Neutrophil (primary cell): ENCODE measurements around the gene NDRG4.

Source experiments
- H3K27ac ChIP-seq: fragments of 200-600 bp; sonication (generic); 2 replicates; pipeline ENCODE4 v1.5.1; 2016; ENCODE audit warnings: mild to moderate bottlenecking, moderate library complexity
- H3K27me3 ChIP-seq: fragments of 200-600 bp; sonication (generic); 2 replicates; pipeline ENCODE4 v1.6.0; 2016; ENCODE audit warnings: mild to moderate bottlenecking
- H3K36me3 ChIP-seq: fragments of 200-600 bp; sonication (generic); 2 replicates; pipeline ENCODE4 v1.5.1; 2017
- H3K4me1 ChIP-seq, 2 experiments: fragments of 200-600 bp in 1 of 2; sonication (generic) in 1 of 2; 1 replicate in 1 of 2; 2 replicates in 1 of 2; pipeline versions ENCODE4 v1.5.1 to v1.6.1; 2013 to 2016; ENCODE audit warnings: low read depth in 1 of 2, low read length in 1 of 2, mild to moderate bottlenecking in 1 of 2, moderate library complexity in 1 of 2; ENCODE audit not compliant: control insufficient read depth in 1 of 2, insufficient read depth in 1 of 2
- H3K4me3 ChIP-seq, 2 experiments: fragments of 200-600 bp in 1 of 2; sonication (generic) in 1 of 2; 1 replicate in 1 of 2; 2 replicates in 1 of 2; pipeline ENCODE4 v1.5.1; 2013 to 2016; ENCODE audit warnings: low read depth in 1 of 2, low read length in 1 of 2, mild to moderate bottlenecking in 1 of 2, moderate library complexity in 1 of 2
- H3K9me3 ChIP-seq: fragments of 200-600 bp; sonication (generic); 2 replicates; pipeline ENCODE4 v1.5.1; 2016
- TF ChIP-seq, protein P1 (sequence below): fragments of 200-600 bp; sonication (generic); IDR thresholded peaks from 2 replicates; pipeline ENCODE4 v1.5.1; 2016; ENCODE audit warnings: antibody characterized with exemption

The NDRG4 gene

DNA sequence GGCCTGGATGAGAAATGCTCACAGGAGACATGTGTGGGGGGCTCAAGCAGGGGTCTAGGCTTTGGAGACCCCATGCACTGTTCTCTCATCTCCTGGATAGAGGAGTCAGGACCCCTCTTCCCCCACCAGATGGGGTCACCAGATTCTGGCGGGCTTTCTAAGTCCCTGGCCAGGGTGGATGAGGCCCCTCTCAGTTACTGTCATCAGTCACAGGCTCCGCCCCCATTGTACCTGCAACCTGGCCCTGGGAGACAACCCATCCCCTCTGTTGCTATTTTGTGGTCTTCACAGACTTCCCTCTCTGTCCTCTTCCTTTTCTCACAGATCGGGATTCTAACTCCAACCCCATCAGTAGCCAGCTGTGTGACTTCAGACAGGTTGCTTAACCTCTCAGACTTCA lies 33.5 kb upstream of the NDRG4 start:
- no peaks in the 10 kb centered on the region for H3K9me3 ChIP-seq
- H3K4me3 ChIP-seq = no peak overlapping the region
- H3K36me3 ChIP-seq = no peaks in the 10 kb centered on the region
- peaks cover 0 to 9% of the 10 kb centered on the region in 2 experiments for H3K4me1 ChIP-seq
- no peak overlapping the region for H3K27ac ChIP-seq
- peaks cover 100% of the 10 kb centered on the region for H3K27me3 ChIP-seq
- TF ChIP-seq, protein P1, sequence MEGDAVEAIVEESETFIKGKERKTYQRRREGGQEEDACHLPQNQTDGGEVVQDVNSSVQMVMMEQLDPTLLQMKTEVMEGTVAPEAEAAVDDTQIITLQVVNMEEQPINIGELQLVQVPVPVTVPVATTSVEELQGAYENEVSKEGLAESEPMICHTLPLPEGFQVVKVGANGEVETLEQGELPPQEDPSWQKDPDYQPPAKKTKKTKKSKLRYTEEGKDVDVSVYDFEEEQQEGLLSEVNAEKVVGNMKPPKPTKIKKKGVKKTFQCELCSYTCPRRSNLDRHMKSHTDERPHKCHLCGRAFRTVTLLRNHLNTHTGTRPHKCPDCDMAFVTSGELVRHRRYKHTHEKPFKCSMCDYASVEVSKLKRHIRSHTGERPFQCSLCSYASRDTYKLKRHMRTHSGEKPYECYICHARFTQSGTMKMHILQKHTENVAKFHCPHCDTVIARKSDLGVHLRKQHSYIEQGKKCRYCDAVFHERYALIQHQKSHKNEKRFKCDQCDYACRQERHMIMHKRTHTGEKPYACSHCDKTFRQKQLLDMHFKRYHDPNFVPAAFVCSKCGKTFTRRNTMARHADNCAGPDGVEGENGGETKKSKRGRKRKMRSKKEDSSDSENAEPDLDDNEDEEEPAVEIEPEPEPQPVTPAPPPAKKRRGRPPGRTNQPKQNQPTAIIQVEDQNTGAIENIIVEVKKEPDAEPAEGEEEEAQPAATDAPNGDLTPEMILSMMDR = no peak

DNA sequence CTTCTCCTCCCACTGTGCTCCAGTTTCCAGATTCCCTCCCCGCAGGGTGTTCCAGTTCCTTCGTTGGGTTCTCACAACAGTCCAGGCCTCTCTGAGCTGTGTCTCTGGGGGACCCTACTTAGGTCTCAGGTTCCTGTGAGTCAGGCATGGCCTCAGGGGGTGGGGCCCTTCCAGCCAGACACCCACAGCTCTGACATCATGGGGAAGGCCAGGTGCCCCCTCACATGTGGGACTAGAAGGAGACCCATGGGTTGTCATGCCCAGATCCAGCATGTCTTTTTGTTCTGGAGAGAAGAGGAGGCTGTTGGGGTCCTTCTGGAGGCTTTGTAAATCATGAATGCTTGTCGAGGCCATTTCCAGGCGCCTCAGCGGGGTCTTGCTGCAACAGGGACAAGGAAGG lies 32.0 kb upstream of the NDRG4 start:
- Histone ChIP-seq H3K27ac (no peak overlapping the region), H3K4me3 (no peak overlapping the region), H3K36me3 (no peaks in the 10 kb centered on the region), H3K9me3 (no peaks in the 10 kb centered on the region), H3K4me1 (peaks cover 0 to 9% of the 10 kb centered on the region in 2 experiments), H3K27me3 (peaks cover 100% of the 10 kb centered on the region)
- TF ChIP-seq, protein P1 = no peak

DNA sequence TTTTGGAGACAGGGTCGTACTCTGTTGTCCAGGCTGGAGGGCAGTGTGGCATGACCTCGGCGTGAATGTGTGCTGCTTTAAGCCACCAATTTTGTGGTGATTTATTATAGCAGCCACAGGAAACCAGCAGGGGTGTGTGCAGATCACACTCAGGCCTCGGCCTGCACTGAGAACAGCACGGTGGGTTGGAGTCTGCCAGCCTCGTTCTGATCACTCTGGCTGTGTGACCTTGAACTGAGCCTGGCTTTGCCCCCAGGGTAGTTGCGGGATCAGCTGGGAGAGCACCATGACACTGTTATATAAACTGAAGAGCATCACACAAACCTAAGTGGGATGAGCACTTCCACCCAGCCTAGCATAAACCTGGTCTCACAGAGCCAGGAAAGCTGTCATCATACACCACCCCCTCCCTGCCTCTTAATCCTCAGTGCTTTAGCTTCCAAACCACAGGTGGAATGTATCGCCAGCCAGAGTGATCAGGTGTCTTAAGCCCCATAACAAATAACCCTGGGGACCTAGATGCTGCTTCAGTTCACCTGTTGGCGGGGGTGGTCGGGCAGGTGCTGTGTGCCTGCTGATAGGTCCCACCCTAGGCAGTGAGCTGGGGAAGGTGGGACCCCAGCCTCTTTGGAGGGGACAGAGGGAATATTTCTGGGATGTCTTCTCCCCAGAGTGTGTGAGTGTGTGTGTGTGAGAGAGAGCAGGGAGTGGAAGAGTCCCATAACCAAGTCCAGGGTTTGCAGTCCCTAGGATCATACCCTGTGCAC lies 28.6 kb upstream of the NDRG4 start:
- no peak overlapping the region for H3K27ac ChIP-seq

DNA sequence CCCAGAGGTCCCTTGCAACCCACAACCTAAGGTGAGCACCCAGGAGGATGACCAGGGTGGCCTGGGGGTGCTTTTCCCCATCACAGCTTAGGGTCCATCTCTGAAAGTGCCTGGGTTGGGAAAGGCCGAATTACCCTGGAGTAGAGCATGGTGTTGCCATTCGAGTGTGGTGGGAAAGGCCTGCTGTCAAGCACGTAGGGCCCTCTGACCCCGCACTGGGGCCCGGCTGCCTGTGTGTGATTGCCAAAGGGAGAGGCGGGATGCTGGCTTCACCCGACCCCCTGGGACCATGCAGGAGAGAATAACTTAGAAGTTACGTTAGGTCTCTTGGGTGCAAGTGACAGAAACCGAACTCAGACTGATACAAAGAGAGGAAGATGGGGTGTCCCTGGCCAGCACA lies 27.7 kb upstream of the NDRG4 start:
- no peak overlapping the region for H3K4me3 ChIP-seq
- TF ChIP-seq, protein P1 = no peak
- no peaks in the 10 kb centered on the region for H3K36me3 ChIP-seq
- no peaks in the 10 kb centered on the region for H3K9me3 ChIP-seq
- H3K4me1 ChIP-seq = no peaks in the 10 kb centered on the region
- H3K27ac ChIP-seq = no peak overlapping the region
- H3K27me3 ChIP-seq = peaks cover 86% of the 10 kb centered on the region

More for the DNA sequence above, 28.6 kb upstream of the NDRG4 start:
- no peaks in the 10 kb centered on the region for H3K9me3 ChIP-seq
- no peaks in the 10 kb centered on the region for H3K4me1 ChIP-seq
- H3K4me3 ChIP-seq = no peak overlapping the region
- H3K27me3 ChIP-seq = peaks cover 88% of the 10 kb centered on the region
- TF ChIP-seq, protein P1 = no peak
- no peaks in the 10 kb centered on the region for H3K36me3 ChIP-seq

DNA sequence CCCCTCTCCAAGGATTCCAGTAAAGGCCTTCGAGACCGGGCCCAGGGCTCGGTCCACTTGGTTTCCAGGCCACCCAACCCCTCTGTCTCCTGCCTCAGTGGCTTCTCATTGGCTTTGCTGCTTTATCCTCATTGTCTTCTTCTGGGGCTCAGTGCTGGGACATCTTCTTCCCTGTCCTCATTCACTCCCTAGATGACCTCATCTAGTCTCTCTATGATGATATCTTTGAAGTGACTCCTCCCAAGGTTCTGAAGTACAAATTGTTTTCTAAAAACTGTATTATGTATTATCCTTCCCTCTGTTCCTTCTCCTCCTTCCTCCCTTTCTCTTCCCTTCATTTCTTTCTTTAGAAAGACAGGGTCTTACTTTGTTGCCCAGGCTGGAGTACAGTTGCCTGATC lies 27.1 kb upstream of the NDRG4 start:
- TF ChIP-seq, protein P1 = no peak
- Histone ChIP-seq H3K27me3 (peaks cover 86% of the 10 kb centered on the region), H3K27ac (no peak overlapping the region), H3K4me1 (no peaks in the 10 kb centered on the region), H3K9me3 (no peaks in the 10 kb centered on the region), H3K36me3 (no peaks in the 10 kb centered on the region), H3K4me3 (no peak overlapping the region)
